22Rv1 (cell line): Measurements from ENCODE around the gene PASK.

Source experiments
- ZFX ChIP-seq: fragments of 450-650 bp; IDR thresholded peaks from 2 replicates; pipeline ENCODE4 v1.6.1; 2017; ENCODE audit warnings: antibody characterized with exemption, borderline replicate concordance
- TF ChIP-seq, protein P1 (sequence below): fragments of 450-650 bp; IDR thresholded peaks from 2 replicates; pipeline ENCODE4 v1.5.1; 2017; ENCODE audit warnings: mild to moderate bottlenecking

DNA sequence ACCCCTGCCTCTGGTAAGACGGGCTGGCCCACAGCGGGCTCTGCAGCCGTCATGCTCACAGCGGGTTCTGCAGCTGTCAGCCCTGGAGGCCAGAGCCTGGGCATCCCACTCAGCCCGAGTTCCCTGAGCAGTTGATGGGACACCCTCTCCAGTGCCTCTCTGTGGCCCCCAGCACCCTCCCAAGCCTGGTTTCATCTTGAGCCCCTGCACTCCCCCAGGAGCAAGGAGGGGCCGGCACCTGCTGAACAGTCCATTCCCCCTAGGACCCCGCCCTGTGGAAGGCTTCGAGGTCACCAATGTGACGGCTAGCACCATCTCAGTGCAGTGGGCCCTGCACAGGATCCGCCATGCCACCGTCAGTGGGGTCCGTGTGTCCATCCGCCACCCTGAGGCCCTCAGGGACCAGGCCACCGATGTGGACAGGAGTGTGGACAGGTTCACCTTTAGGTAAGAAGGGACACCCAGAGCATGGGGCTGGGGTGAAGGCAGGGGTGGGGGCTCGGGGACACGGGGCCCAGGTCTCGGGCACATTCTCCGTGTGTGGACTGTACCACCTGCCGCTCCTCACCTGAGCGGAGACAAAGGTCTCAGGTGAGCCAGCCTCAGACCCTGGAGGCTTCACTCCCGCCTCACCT is 81.7 kb downstream of the PASK start:
- TF ChIP-seq, protein P1, sequence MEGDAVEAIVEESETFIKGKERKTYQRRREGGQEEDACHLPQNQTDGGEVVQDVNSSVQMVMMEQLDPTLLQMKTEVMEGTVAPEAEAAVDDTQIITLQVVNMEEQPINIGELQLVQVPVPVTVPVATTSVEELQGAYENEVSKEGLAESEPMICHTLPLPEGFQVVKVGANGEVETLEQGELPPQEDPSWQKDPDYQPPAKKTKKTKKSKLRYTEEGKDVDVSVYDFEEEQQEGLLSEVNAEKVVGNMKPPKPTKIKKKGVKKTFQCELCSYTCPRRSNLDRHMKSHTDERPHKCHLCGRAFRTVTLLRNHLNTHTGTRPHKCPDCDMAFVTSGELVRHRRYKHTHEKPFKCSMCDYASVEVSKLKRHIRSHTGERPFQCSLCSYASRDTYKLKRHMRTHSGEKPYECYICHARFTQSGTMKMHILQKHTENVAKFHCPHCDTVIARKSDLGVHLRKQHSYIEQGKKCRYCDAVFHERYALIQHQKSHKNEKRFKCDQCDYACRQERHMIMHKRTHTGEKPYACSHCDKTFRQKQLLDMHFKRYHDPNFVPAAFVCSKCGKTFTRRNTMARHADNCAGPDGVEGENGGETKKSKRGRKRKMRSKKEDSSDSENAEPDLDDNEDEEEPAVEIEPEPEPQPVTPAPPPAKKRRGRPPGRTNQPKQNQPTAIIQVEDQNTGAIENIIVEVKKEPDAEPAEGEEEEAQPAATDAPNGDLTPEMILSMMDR, result no peak
- TF ChIP-seq ZFX, result no peak
